IPS-15b (cell line): ENCODE results near the gene CDH23.

Source experiments
- H3K27me3 ChIP-seq: one replicate; pipeline ENCODE4 v1.6.1; 2013; ENCODE audit warnings: low read length; ENCODE audit not compliant: control insufficient read depth, insufficient read depth
- H3K36me3 ChIP-seq: one replicate; pipeline ENCODE4 v1.6.1; 2013; ENCODE audit warnings: low read length; ENCODE audit not compliant: control insufficient read depth, insufficient read depth
- H3K4me1 ChIP-seq: one replicate; pipeline ENCODE4 v1.6.1; 2013; ENCODE audit warnings: mild to moderate bottlenecking, low read length; ENCODE audit not compliant: control insufficient read depth, insufficient read depth
- H3K4me3 ChIP-seq: one replicate; pipeline ENCODE4 v1.5.1; 2013; ENCODE audit warnings: low read depth, low read length
- H3K9ac ChIP-seq: one replicate; pipeline ENCODE4 v1.6.1; 2013; ENCODE audit warnings: low read depth, mild to moderate bottlenecking, low read length
- H3K9me3 ChIP-seq: one replicate; pipeline ENCODE4 v1.6.1; 2013; ENCODE audit warnings: mild to moderate bottlenecking, low read length; ENCODE audit not compliant: control insufficient read depth, insufficient read depth

CDH23 gene

GRCh38 chr10:71667387-71667752 lies 270.6 kb downstream of the CDH23 start:
- H3K9ac ChIP-seq, result no peak overlapping the region
- no peak overlapping the region for H3K4me3 ChIP-seq
- H3K27me3 ChIP-seq, result no peaks in the 10 kb centered on the region
- no peaks in the 10 kb centered on the region for H3K9me3 ChIP-seq
- H3K36me3 ChIP-seq, result no peaks in the 10 kb centered on the region
- H3K4me1 ChIP-seq, result peaks cover 6% of the 10 kb centered on the region

- no peaks in the 10 kb centered on the region for H3K36me3 ChIP-seq
- no peaks in the 10 kb centered on the region for H3K9me3 ChIP-seq
- H3K4me1 ChIP-seq, result no peaks in the 10 kb centered on the region
- no peak overlapping the region for H3K4me3 ChIP-seq
- no peaks in the 10 kb centered on the region for H3K27me3 ChIP-seq
- H3K9ac ChIP-seq, result no peak overlapping the region
These were observed 275.6 kb downstream of the CDH23 start for GRCh38 chr10:71671994-71672946.

- Histone ChIP-seq H3K36me3 (no peaks in the 10 kb centered on the region), H3K4me3 (no peak overlapping the region), H3K9me3 (no peaks in the 10 kb centered on the region), H3K4me1 (no peaks in the 10 kb centered on the region), H3K27me3 (no peaks in the 10 kb centered on the region), H3K9ac (no peak overlapping the region)
These were observed 278.7 kb downstream of the CDH23 start for GRCh38 chr10:71675295-71675970.

- Histone ChIP-seq H3K9me3 (no peaks in the 10 kb centered on the region), H3K27me3 (no peaks in the 10 kb centered on the region), H3K9ac (no peak overlapping the region), H3K4me1 (no peaks in the 10 kb centered on the region), H3K36me3 (no peaks in the 10 kb centered on the region), H3K4me3 (no peak overlapping the region)
These were observed 280.5 kb downstream of the CDH23 start for GRCh38 chr10:71677261-71677660.

GRCh38 chr10:71678057-71678805 lies 281.5 kb downstream of the CDH23 start:
- no peaks in the 10 kb centered on the region for H3K9me3 ChIP-seq
- H3K9ac ChIP-seq, result no peak overlapping the region
- H3K4me3 ChIP-seq, result no peak overlapping the region
- no peaks in the 10 kb centered on the region for H3K36me3 ChIP-seq
- H3K4me1 ChIP-seq, result no peaks in the 10 kb centered on the region
- H3K27me3 ChIP-seq, result no peaks in the 10 kb centered on the region

GRCh38 chr10:71679425-71679824 lies 282.7 kb downstream of the CDH23 start:
- no peaks in the 10 kb centered on the region for H3K4me1 ChIP-seq
- no peak overlapping the region for H3K9ac ChIP-seq
- H3K4me3 ChIP-seq, result no peak overlapping the region
- H3K9me3 ChIP-seq, result no peaks in the 10 kb centered on the region
- H3K36me3 ChIP-seq, result no peaks in the 10 kb centered on the region
- no peaks in the 10 kb centered on the region for H3K27me3 ChIP-seq

GRCh38 chr10:71681977-71682376 lies 285.3 kb downstream of the CDH23 start:
- no peak overlapping the region for H3K9ac ChIP-seq
- no peaks in the 10 kb centered on the region for H3K27me3 ChIP-seq
- no peaks in the 10 kb centered on the region for H3K36me3 ChIP-seq
- peaks cover 3% of the 10 kb centered on the region for H3K4me1 ChIP-seq
- no peak overlapping the region for H3K4me3 ChIP-seq
- H3K9me3 ChIP-seq, result no peaks in the 10 kb centered on the region

GRCh38 chr10:71683301-71683700 lies 286.6 kb downstream of the CDH23 start:
- Histone ChIP-seq H3K27me3 (no peaks in the 10 kb centered on the region), H3K4me3 (no peak overlapping the region), H3K4me1 (peaks cover 3% of the 10 kb centered on the region)

GRCh38 chr10:71684356-71685173 lies 287.8 kb downstream of the CDH23 start:
- Histone ChIP-seq H3K27me3 (no peaks in the 10 kb centered on the region), H3K4me1 (peaks cover 3% of the 10 kb centered on the region), H3K9ac (no peak overlapping the region), H3K36me3 (no peaks in the 10 kb centered on the region), H3K9me3 (no peaks in the 10 kb centered on the region), H3K4me3 (no peak overlapping the region)

More at GRCh38 chr10:71683301-71683700, 286.6 kb downstream of the CDH23 start:
- Histone ChIP-seq H3K9ac (no peak overlapping the region), H3K36me3 (no peaks in the 10 kb centered on the region), H3K9me3 (no peaks in the 10 kb centered on the region)

- Histone ChIP-seq H3K4me1 (peaks cover 3% of the 10 kb centered on the region), H3K27me3 (no peaks in the 10 kb centered on the region), H3K9ac (peak overlapping the region; percentile 8), H3K4me3 (no peak overlapping the region), H3K9me3 (no peaks in the 10 kb centered on the region), H3K36me3 (no peaks in the 10 kb centered on the region)
These were observed 289.0 kb downstream of the CDH23 start for GRCh38 chr10:71685554-71686232.
